Head of caudate nucleus (tissue), 42 donors: ENCODE results near the gene SKA1.
"Not testable (repeated sequence)": the region's sequence is repeated elsewhere in the genome, so short reads cannot be mapped to it uniquely, and the experiment has no call there.

Experiments
- DNase-seq, 42 donors: peaks; one replicate each; pipeline versions ENCODE4 v3.0.0 to v3.0.0-alpha.2; 2020 to 2021; ENCODE audit warnings: mixed read lengths in 7 of 42
- intact Hi-C: fragments of 100-400 bp; cut with DNase I; formaldehyde crosslinking; loops from one replicate; pipeline ENCODE4 v1.15.0; 2022

Gene SKA1

GRCh38 chr18:50377061-50377798, 2.4 kb downstream of the SKA1 start:
- intact Hi-C loops: loop anchor here (5.0 kb wide), 1 partner anchor 95 kb away; the partner anchor contains the start of gene MBD1

GRCh38 chr18:50388988-50389387, 14.1 kb downstream of the SKA1 start:
- intact Hi-C loops: no loop called here
- no peak for DNase-seq

More at GRCh38 chr18:50377061-50377798, 2.4 kb downstream of the SKA1 start:
- DNase-seq: no peak

GRCh38 chr18:50393802-50394201, 19.0 kb downstream of the SKA1 start:
- no peak for DNase-seq
- intact Hi-C loops: loop anchor here (10.0 kb wide), 1 partner anchor 381 kb away; no protein-coding TSS in a partner anchor

- no peak for DNase-seq
- intact Hi-C loops: loop anchor here (10.0 kb wide), 1 partner anchor 380 kb away; no protein-coding TSS in a partner anchor
These were observed 20.2 kb downstream of the SKA1 start for GRCh38 chr18:50395093-50395492.

- intact Hi-C loops: loop anchor here (10.0 kb wide), 1 partner anchor 379 kb away; no protein-coding TSS in a partner anchor
- no peak for DNase-seq
These were observed 21.3 kb downstream of the SKA1 start for GRCh38 chr18:50396005-50396660.

- intact Hi-C loops: loop anchor here (10.0 kb wide), 1 partner anchor 378 kb away; no protein-coding TSS in a partner anchor
- DNase-seq: no peak
These were observed 22.2 kb downstream of the SKA1 start for GRCh38 chr18:50397023-50397422.

GRCh38 chr18:50398099-50398498, 23.3 kb downstream of the SKA1 start:
- intact Hi-C loops: loop anchor here (10.0 kb wide), 1 partner anchor 377 kb away; no protein-coding TSS in a partner anchor
- DNase-seq: no peak

GRCh38 chr18:50398947-50399346, 24.1 kb downstream of the SKA1 start:
- no peak for DNase-seq
- intact Hi-C loops: loop anchor here (10.0 kb wide), 1 partner anchor 376 kb away; no protein-coding TSS in a partner anchor

GRCh38 chr18:50399582-50399981, 24.7 kb downstream of the SKA1 start:
- no peak for DNase-seq
- intact Hi-C loops: loop anchor here (10.0 kb wide), 1 partner anchor 375 kb away; no protein-coding TSS in a partner anchor

GRCh38 chr18:50400438-50400837, 25.6 kb downstream of the SKA1 start:
- DNase-seq, intact Hi-C loops: not testable (repeated sequence)

- intact Hi-C loops: no loop called here
- no peak for DNase-seq
These were observed 26.4 kb downstream of the SKA1 start for GRCh38 chr18:50401295-50401694.

GRCh38 chr18:50401888-50402287, 27.0 kb downstream of the SKA1 start:
- intact Hi-C loops: no loop called here
- peak in 1 of 42 donors; percentile 16 for DNase-seq

- intact Hi-C loops, DNase-seq: not testable (repeated sequence)
These were observed 30.1 kb downstream of the SKA1 start for GRCh38 chr18:50404752-50405581.

GRCh38 chr18:50405582-50406271, 30.9 kb downstream of the SKA1 start:
- intact Hi-C loops: no loop called here
- DNase-seq: peak in 19 of 42 donors; percentile 5 to 56 (median 24)

GRCh38 chr18:50409236-50409635, 34.4 kb downstream of the SKA1 start:
- DNase-seq: no peak
- intact Hi-C loops: no loop called here

- intact Hi-C loops: no loop called here
- DNase-seq: no peak
These were observed 35.2 kb downstream of the SKA1 start for GRCh38 chr18:50410008-50410407.

- intact Hi-C loops: no loop called here
These were observed 36.0 kb downstream of the SKA1 start for GRCh38 chr18:50410894-50411293.

GRCh38 chr18:50416832-50417231, 42.0 kb downstream of the SKA1 start:
- DNase-seq, intact Hi-C loops: not testable (repeated sequence)

More at GRCh38 chr18:50410894-50411293, 36.0 kb downstream of the SKA1 start:
- DNase-seq: no peak
